SKM-1 treated with dmso at 0.1 percent for 144 hours (cell line): ENCODE data around the gene BPIFA3.

Source experiments
- DNase-seq: peaks from one replicate; lab custom pipeline; 2025; ENCODE audit not compliant: unreplicated experiment; lab: John Stamatoyannopoulos, UW

Gene BPIFA3

DNA sequence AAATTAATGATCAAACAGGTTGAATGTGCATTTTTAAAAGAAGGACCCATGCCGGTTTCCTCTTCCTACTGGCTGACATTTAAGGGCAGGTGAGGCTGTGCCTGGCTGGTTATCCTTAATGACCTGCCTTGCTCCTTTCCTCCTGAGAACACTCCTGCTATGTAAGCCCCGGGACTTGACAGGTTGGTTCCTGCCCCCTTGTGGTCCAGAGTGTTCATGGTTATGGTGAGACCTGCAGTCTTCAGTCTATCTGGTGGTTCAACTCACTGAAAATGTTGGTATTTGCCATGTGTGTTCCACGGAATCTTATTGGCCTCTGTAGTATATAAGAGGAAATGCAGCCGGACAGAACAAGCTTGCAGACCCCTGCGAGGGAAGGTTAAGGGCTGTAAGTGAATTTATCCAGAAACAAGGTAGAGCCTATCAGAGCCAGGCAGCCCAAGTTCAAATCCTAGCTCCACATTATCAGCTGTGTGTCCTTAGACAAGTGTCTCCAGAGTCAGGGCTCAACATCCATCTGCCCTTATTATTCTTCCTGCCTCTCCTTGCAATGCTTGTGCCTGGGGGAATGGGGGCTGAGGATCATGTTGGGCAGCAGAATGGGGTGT is 5.2 kb upstream of the BPIFA3 start:
- no peak for DNase-seq

DNA sequence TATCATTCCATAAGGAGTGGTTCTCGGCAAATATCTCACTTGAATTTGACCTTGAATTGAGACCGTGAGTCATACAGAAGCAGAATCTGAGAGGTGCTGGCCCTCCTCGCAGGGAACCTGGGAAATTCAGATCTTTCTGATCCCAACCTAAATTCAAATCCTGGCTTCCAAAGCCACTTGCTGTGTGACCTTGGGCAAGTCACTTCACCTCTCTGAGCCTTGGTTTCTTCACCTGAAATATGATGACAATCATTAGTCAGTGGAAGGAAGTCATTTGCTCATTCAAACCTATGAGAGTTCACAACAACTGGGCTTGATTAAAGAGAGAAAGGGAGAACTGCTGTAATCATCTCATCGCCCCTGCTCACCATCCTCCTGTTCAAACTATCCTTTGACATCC is 7.2 kb downstream of the BPIFA3 start:
- no peak for DNase-seq

DNA sequence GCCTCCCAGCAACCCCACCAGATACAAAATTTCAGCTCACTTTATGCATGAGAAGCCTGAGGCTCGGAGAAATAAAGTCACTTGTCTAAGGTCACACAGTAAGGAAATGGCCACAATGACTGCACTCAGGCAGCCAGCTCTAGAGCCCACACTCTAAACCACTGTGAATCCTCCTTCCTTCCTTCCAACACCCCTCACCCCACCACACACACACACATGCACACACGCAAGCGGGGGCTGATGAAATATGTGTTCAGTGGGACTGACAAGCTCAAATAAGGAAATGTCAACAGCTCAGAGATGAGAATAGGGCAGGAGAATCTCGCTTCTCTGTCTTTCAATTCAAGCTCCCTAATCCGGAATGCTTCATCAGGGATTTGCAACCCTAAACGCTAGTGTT is 12.7 kb downstream of the BPIFA3 start:
- DNase-seq: no peak

DNA sequence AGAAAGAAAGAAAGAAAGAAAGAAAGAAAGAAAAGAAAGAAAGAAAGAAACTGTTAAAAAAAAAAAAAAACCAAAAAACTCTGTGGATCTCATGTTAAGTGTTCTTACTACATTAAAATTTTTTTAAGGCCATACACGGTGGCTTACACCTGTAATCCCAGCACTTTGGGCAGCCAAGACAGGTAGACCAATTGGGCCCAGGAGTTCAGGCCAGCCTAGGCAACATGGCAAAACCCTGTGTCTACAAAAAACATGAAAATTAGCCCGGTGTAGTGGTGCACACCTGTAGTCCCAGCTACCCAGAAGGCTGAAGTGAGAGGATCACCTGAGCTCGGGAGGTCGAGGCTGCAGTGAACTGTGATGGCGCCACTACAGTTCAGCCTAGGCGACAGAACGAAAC is 14.1 kb downstream of the BPIFA3 start:
- no peak for DNase-seq

DNA sequence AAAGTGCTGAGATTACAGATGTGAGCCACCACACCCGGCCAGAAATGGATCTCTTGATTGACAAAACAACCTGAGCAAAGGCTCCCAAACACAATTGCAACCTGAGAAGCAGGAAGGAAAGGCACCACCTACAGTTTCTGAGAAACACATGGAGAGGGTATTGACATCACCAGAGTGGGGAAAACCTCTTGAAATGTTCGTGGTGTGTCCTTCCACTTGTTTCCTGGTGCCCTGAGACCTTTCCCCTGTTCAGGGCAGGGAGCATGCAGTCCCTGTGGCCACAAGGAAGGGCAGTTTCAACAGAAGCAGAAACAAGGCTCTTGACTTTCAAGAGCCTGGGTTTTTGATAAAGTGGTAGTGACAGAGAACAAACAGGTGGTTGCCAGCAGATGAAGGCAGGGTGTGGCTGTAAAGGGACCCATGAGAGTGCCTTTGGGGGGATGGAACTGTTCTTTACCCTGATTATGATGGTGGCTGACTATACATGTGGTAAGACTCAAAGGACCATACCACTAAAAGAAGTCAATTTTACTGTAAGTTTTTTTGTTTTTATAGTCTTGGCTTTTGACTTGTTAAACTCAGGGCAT is 15.4 kb downstream of the BPIFA3 start:
- no peak for DNase-seq

DNA sequence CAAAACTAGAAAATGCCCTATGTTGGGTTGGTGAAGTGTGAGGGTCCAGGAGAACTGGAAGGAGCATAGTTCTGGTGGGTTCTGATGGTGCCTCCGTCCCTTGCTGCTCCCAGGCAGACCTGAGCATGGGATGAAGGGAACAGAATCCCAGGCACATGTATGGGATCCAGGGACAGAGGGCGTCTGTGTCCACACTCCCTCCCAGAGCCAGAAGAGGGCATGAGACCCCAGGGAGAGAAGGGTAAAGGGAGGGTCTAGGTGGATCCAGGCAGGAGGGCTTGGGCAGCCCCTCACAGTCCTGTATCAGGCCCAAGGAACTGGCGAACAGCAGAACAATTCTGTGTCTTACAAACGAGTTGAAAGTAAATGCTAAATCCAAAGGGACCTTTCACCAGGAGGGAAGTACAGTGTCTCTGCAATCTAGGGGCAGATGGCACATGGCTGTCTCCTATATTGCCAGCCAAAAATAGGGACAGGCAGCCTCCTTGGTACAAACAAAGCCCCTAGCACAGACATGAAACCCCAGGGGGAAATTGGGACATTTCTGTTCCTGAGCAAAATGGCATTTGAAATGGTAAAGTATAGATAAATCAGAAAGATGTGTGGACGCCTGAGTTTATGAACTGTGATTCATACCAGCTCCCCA is 16.1 kb downstream of the BPIFA3 start:
- no peak for DNase-seq

DNA sequence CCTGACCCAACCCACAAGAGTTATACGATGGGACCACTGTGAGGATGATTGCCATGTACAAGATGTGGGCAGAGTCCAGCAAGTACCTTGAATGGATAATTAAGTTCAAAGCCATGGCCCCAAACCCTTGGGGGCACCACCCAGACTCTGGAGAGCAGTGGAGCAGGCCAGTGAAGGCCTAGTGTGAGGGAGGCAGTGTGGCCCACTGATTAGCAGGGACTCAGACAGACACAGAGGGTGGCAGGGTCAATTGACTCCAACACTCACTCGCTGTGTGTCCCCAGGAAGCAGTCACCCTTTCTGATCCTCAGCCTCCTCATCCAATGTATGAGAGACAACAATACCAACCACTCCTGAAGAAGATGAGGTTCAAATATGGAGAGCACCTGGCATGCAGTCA is 16.9 kb downstream of the BPIFA3 start:
- DNase-seq: no peak

DNA sequence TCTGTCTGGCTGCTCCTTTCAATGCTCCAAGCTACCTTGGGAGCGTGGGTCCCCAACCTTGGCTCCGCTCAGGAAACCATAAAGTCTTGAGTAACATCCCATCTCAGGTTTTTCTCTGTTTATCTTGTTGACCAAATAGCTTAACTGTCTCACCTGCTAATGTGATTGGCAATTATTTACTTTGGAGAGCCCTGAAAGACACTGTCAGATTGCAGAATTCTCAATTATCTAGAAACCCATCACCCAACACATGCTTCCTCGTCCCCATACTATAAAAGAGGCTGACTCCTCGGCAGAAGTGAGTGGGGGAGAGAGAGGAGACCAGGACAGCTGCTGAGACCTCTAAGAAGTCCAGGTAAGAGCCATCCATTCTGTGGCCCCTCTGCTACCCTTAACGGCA is 18.5 kb downstream of the BPIFA3 start, which contains the start of gene BPIFA1:
Gene BPIFA1, plus strand, starts transcription at position 301 of the 400 bp plus-strand sequence. CDS start 1,716 bp downstream, outside the sequence.
- no peak for DNase-seq

DNA sequence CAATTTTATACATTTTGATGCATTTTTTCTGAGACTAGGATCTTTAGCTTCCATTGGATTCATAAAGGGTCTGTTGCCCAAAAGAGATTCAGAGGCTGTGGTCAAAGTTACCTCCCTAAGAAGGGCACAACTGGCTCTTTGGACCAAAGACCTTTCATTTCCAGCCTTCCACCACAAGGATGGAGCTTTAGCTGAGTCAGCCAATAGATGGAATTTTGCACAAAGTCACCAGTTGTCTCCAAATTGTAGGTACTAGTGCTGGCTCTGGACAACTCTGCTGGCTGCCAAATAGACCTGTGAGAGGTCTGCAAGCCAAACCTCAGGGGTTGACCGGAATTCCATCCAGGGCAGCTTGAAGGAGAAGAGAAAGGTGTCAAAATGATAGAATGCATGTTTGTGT is 19.2 kb downstream of the BPIFA3 start:
- DNase-seq: no peak

DNA sequence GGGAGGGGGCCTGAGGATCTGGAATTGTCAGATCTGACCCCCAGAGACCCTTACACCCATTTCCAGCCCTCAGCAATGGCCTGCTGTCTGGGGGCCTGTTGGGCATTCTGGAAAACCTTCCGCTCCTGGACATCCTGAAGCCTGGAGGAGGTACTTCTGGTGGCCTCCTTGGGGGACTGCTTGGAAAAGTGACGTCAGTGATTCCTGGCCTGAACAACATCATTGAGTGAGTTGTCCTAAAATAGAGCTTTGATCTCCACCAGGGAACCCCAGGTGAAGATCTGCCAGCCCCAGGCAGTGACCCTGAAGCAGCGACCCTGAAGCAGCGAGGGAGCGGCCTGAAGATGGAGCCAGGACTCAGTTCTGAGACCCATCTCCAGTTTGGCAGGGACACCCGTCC is 20.8 kb downstream of the BPIFA3 start:
- DNase-seq: no peak

DNA sequence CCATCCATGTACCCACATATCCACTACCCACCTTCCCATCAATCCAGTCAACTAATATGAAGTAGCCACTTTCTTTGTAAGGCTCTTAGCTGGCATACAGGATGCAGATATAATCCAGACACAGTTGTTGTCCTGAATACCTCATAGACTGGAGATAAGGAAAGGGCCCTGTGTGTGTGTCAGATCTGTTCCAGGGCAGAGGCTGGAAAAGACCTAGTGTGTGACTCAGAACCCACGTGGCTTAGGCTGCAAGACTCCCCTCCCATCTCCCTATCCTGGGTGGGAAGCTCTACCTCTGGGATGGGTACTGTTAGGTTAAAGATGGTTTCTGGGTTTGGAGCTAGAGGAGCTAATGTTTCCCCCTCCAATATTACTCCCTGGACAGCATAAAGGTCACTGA is 22.3 kb downstream of the BPIFA3 start:
- DNase-seq: no peak

DNA sequence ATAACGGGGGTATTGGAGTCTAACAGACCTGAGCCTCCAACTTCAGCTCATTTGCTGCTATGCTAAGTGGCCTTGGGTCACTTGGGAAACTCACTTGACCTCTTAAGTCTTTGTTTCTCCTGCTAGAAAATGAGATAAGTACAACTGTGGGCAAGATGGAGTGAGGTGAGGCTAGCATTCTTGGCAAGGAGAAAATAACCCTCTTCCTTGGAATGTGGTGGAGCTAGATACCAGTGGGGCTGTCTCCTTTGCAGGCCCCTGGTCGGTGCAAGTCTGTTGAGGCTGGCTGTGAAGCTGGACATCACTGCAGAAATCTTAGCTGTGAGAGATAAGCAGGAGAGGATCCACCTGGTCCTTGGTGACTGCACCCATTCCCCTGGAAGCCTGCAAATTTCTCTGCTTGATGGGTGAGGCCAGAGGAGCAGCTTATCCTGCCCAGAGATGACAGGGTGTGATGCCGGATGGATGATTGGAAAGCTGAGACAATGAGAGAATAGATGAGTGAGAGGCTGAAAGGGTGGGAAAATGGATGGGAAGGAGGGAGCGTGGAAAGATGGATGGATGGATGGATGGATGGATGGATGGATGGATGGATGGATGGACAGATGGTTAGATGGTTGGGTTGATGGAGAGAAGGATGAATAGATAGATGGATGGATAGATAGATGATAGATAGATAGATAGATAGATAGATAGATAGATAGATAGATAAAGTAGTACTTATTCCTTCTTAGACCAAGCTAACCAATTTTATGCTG is 23.0 kb downstream of the BPIFA3 start:
- DNase-seq: no peak

DNA sequence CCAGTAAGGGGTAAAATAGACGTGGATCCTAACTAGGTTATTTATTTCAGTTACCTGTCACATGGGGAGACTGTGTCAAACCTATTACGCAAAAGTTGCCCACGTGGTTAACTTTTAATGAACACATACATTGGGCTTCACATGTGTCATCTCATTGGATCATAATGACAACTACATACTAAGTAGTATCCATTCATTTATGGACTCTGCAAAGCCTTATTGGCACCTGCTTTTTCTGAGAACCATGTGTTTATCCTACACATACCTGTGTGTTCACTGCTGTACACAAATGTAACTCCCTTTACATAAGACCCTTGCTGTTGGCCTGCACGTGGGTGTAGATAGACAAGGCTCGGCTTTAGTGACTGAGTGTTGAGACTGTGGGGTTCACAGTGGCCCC is 23.8 kb downstream of the BPIFA3 start:
- DNase-seq: no peak

DNA sequence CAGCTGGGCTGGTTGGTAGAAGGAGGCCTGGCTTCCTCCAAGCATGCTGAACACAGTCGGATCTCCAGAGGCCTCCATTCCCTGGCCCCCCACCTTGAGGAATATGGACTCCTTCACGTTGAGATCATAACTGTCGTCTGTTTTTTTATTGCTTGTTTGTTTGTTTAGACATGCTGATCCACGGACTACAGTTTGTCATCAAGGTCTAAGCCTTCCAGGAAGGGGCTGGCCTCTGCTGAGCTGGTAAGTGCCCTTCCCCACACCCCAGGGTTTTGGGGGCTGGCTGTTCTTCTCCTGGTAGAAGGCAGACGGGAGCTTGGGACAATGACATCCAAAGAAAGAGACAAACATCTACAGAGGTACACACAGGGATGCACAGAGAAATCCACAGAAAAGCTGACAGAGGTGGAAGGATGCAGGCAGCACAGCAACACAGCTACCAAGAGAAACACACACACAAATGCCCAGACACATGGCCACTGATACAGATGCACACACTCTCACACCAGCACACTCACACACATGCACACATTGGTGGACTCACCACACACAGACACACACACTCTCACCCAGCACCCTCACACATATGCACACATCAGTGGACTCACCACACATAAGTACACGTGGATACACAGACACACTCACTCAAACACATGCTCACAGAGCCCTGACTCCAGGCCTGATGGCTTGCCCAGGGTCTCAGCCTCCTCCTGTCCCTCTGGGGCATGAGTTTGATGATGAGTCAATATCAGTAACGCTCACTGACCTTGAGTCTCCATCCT is 25.4 kb downstream of the BPIFA3 start:
- DNase-seq: no peak

DNA sequence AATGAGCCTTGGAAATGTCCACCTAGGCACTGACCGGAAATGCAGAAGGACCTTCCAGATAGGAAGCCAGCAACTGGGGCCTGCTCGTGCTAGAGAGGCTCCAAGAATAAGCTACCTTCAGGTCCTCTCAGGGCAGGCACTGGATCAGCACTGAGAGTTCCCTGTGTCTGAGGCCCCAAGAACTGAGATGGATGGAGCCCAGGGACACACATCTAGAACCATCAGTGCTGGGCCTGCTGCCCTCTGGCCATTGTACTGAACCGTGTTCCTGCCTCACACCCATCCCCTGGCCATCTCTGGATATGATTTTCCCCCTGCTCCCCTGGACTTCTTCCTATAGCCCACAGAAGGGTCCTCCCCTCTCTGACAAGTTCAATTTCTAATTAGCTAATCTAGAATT is 28.9 kb downstream of the BPIFA3 start:
- no peak for DNase-seq

DNA sequence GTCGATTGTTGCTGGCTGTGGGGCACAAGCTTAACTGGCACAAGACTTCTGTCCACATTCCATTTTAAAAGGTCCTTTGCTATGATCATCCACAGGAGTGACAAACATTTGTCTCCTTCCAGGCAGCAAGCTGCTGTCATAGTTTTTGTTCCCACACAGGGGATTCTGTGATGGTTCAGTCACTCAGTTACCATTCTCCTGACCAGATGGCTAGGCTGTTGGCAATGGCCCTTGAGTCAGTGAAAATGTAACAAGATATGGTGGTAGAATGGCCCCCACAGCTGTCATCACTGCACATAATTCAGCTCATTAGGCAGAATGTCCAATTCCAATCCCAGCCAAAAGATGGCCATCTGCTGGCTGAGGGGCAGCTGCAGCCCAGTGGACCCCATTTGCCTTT is 32.3 kb downstream of the BPIFA3 start:
- DNase-seq: no peak

DNA sequence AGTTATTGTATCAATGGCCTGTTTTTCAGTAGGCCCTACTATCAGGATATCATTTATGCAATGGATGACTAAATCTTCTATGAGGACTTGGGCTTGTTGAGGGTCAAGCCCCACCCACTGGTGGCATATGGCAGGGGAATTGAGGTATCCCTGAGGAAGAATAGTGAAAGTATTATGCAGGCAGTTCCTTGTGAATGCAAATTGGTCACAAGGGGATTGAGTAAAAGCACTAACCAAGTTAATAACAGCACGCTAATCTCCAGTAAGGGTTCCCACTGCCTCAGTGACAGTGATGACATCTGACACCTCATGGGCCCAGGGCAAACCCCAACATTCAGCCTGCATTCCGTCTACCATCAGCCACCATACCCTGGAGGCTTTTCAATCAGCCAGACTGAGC is 33.5 kb downstream of the BPIFA3 start:
- DNase-seq: no peak

DNA sequence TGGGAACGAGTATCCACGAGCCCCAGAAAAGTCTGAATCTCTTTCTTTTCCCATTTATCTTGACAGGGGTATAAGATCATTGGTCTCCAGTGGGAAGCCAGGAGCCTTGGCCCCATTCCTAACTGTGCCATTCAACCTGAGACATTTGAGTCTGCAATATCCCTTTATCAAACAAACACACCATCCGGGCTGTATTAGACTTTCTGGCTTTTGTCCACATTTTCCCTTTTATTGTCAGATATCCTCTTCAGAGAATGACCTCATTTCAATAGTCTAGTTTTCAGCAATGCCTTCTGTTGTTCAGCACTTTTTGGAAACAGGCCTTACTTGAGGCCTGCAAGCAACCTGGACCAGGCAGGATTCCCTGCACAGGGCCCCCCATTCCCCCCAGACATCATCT is 34.3 kb downstream of the BPIFA3 start:
- no peak for DNase-seq

DNA sequence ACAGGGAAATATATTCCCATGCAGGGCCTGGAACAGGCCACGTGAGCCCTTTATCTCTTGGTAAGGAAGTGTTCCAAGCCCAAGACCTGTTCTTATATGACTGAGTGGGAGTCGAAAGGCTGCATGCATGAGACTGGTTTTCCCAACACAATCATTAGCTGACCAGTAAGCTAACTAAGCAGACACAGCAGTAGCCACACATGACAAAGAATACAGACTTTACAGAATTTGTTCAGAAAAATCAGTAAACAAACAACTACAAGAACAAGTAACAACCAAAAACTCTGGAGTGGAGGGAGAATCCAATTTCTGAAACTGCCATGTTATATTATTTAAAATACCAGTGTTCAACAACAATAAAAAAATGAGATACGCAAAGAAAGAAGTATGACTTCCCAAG is 35.3 kb downstream of the BPIFA3 start:
- no peak for DNase-seq

DNA sequence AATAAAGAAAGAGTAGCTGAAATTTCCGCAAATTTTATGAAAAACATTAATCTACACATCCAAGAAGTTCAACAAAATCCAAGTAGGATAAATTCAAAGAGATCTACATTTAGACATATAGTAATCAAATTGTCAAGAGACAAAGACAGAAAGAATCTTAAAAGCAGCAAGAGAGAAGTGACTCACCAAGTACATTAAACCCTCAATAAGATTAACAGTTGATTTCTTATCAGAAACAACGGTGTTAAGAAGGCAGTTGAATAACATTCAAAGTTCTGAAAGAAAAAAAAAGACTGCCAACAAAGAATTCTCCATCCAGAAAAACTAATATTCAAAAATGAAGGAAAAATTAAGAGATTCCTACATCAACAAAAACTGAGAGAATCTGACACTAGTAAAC is 37.9 kb downstream of the BPIFA3 start:
- DNase-seq: no peak

DNA sequence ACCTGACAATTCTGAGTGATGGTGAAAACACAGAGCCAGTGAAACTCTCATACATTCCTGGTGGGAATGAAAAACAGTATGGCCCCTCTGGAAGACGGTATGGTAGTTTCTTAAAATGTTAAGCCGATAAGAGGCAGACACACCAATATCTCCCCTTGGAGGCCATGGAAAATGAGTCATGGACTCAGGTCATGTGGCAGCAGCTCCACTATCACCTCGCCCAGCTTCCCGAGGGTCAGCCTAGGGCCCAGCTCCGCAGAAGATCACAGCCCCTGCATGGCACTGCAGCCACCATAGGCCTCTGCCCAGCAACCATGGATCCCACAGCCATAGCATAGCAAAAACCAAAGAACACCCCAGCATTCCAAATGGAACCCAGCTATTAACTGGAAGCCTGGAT is 40.1 kb downstream of the BPIFA3 start:
- no peak for DNase-seq
